Ectodermal cell (in vitro differentiated cells): ENCODE results near the gene SPOCD1.

ENCODE experiments used
- H3K27ac ChIP-seq: 2 replicates; pipeline ENCODE4 v1.7.0; 2013; ENCODE audit warnings: mild to moderate bottlenecking, low read depth, low read length; ENCODE audit not compliant: insufficient read depth, poor library complexity, severe bottlenecking
- H3K27me3 ChIP-seq: 2 replicates; pipeline ENCODE4 v1.7.0; 2013; ENCODE audit warnings: mild to moderate bottlenecking, low read length; ENCODE audit not compliant: insufficient read depth, control insufficient read depth, poor library complexity, severe bottlenecking
- H3K36me3 ChIP-seq: one replicate; pipeline ENCODE4 v1.7.0; 2013; ENCODE audit warnings: low read length; ENCODE audit not compliant: control insufficient read depth, insufficient read depth
- H3K4me1 ChIP-seq: one replicate; pipeline ENCODE4 v1.7.0; 2013; ENCODE audit warnings: low read length; ENCODE audit not compliant: control insufficient read depth, insufficient read depth
- H3K4me3 ChIP-seq: 2 replicates; pipeline ENCODE4 v1.7.0; 2013; ENCODE audit warnings: low read depth, low read length, control low read depth; ENCODE audit not compliant: insufficient read depth
- H3K9me3 ChIP-seq: 2 replicates; pipeline ENCODE4 v1.7.0; 2013; ENCODE audit warnings: mild to moderate bottlenecking, low read length, moderate library complexity; ENCODE audit not compliant: control insufficient read depth
- WGBS, 2 experiments: methylation state at CpG; one replicate each; pipeline ENCODE4 v1.1.7; 2013; ENCODE audit warnings: missing lambda C conversion rate in 2 of 2; 5-methylcytosine and 5-hydroxymethylcytosine counted together

SPOCD1 gene

DNA sequence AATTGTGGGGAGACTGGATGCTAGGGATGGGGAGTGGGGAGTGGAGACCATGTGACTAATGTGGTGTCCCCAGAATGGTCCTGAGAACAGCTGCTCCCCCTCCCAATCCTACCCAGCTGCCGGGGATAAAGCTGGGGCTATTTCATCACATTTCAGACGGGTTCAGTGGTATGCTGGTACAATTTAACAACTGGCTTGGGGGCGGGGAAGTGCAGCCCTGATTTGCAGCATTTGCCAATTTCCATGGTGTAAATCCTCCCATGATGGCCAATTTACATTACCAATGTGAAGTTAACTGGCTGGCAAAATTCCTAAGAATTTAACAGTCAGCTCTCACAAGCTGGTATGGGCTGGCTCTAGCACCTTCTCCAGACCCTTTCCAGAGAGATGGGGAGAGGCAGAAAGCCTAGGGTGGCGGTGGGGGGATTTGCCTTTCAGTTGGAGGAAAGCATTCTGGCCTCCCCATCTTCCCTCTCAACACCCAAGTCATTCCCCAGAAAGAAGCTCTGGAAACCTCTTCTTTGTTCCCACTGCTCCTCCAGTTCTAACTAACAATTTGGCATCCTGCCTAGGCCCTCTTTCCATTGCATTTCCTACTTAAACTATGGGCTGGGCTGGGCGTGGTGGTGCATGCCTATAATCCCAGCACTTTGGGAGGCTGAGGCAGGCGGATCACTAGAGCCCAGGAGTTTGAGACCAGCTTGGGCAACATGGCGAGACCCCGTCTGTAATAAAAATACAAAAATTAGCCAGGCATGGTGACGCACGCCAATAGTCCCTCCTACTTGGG lies 40.4 kb downstream of the SPOCD1 start:
- peaks cover 48% of the 10 kb centered on the region for H3K27me3 ChIP-seq
- no peaks in the 10 kb centered on the region for H3K9me3 ChIP-seq
- H3K4me3 ChIP-seq, result no peak overlapping the region
- H3K4me1 ChIP-seq, result peaks cover 14% of the 10 kb centered on the region
- H3K27ac ChIP-seq, result no peak overlapping the region
- H3K36me3 ChIP-seq, result no peaks in the 10 kb centered on the region
- 78 to 82% methylated on average over 10 of the region's 10 CpGs for WGBS, 2 experiments

DNA sequence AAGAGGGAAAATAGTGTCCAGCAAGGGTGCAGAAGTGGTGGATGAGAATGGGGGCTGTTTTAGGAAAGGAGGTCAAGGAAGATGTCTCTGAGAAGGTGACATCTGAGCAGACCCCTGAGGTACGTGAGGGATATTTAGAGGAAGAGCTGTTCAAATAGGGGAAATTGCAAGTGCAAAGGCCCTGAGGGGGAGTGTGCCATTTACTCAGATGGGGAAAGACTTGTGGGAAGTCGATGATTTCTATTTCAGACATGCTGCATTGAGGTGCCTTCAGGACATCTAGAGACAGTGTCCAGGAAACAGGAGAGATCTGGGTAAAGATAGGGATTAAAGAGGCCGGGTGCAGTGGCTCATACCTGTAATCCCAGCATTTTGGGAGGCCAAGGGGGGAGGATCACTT lies 41.3 kb downstream of the SPOCD1 start:
- H3K27me3 ChIP-seq, result peaks cover 50% of the 10 kb centered on the region

DNA sequence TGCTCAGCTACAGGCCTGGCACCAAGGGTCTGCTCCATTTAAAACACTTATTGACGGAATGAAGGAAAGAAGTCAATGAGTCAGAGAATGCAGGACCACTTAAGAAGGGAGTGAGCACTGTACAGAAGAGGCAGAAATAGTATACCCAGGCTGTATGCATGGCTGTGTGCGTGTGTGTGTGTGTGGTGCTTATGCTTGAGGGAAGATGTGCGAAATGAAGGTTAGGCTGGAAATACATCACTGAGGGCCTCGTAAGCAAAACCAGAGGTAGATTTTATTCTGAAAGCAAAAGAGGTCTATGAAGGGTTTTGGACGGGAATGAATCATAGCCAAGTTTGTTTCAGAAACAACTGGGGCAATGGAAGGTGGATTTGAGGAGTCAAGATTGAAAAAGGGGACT lies 42.0 kb downstream of the SPOCD1 start:
- Histone ChIP-seq H3K9me3 (no peaks in the 10 kb centered on the region), H3K36me3 (no peaks in the 10 kb centered on the region), H3K4me3 (no peak overlapping the region), H3K4me1 (peaks cover 23% of the 10 kb centered on the region), H3K27me3 (peaks cover 50% of the 10 kb centered on the region), H3K27ac (no peak overlapping the region)
- WGBS, 2 experiments, result 89 to 95% methylated on average over 5 of the region's 5 CpGs

More for the DNA sequence above, 41.3 kb downstream of the SPOCD1 start:
- H3K36me3 ChIP-seq, result no peaks in the 10 kb centered on the region
- WGBS, 2 experiments, result 90 to 92% methylated on average over 3 of the region's 3 CpGs
- peaks cover 23% of the 10 kb centered on the region for H3K4me1 ChIP-seq
- no peak overlapping the region for H3K4me3 ChIP-seq
- H3K27ac ChIP-seq, result no peak overlapping the region
- H3K9me3 ChIP-seq, result no peaks in the 10 kb centered on the region

GRCh38 chr1:31772669-31773248 lies 43.1 kb downstream of the SPOCD1 start:
- 30 to 33% methylated on average over 49 of the region's 49 CpGs for WGBS, 2 experiments
- H3K4me3 ChIP-seq, result no peak overlapping the region
- H3K27me3 ChIP-seq, result peaks cover 55% of the 10 kb centered on the region

DNA sequence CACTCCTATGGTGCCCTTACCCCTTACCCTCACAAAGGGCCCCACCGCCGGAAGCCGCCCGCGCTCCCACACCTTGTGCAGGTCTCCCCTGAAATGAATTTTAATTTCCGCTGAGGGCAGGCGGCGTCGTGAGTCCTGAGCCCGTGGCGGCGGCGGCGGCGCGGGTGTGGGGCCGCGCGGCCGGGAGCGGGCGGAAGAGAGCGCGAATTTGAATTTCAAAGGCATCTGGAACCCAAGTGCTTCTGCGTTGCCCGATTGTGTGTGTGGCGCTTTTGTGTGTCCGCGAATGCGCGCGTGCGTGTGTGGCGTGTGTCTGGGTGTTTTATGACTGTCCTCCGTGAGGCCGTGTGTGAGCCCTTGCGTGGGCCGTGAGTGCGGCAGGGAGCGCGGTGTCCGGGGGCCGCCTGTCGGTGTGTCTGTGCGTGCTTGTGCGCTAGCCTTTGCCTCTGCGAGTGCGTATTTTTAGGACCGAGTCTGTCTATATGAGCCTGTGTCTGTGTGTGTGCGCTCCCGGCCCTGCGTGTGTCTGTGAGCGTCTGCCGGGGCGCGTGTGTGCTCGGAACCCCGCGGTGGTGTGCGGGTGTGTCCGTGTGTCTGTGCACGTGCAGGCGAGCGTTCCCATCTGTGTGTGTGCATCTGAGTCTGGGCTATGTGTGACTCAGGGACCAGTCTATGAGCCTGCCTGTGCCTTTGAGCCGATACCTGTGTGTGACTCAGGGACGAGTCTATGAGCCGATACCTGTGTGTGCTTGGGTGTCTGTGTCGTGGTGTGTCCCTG lies 43.7 kb downstream of the SPOCD1 start:
- Histone ChIP-seq H3K27me3 (peaks cover 55% of the 10 kb centered on the region), H3K4me1 (peaks cover 28% of the 10 kb centered on the region), H3K9me3 (no peaks in the 10 kb centered on the region), H3K27ac (no peak overlapping the region), H3K4me3 (peak overlapping the region; percentile 27), H3K36me3 (no peaks in the 10 kb centered on the region)
- WGBS, 2 experiments, result 10 to 11% methylated on average over 68 of the region's 68 CpGs

More at GRCh38 chr1:31772669-31773248, 43.1 kb downstream of the SPOCD1 start:
- Histone ChIP-seq H3K36me3 (no peaks in the 10 kb centered on the region), H3K27ac (no peak overlapping the region), H3K4me1 (peaks cover 23% of the 10 kb centered on the region), H3K9me3 (no peaks in the 10 kb centered on the region)

- H3K9me3 ChIP-seq, result no peaks in the 10 kb centered on the region
- H3K27me3 ChIP-seq, result peaks cover 54% of the 10 kb centered on the region
- 53 to 57% methylated on average over 12 of the region's 12 CpGs for WGBS, 2 experiments
- H3K27ac ChIP-seq, result no peak overlapping the region
- peaks cover 43% of the 10 kb centered on the region for H3K4me1 ChIP-seq
- no peaks in the 10 kb centered on the region for H3K36me3 ChIP-seq
- H3K4me3 ChIP-seq, result no peak overlapping the region
Observed at GRCh38 chr1:31769720-31770390, 46.0 kb downstream of the SPOCD1 start.

- Histone ChIP-seq H3K4me1 (peaks cover 46% of the 10 kb centered on the region), H3K27me3 (peaks cover 52% of the 10 kb centered on the region), H3K27ac (no peak overlapping the region), H3K36me3 (no peaks in the 10 kb centered on the region), H3K4me3 (no peak overlapping the region), H3K9me3 (no peaks in the 10 kb centered on the region)
- 87 to 89% methylated on average over 5 of the region's 5 CpGs for WGBS, 2 experiments
Observed at GRCh38 chr1:31768939-31769704, 46.7 kb downstream of the SPOCD1 start.

DNA sequence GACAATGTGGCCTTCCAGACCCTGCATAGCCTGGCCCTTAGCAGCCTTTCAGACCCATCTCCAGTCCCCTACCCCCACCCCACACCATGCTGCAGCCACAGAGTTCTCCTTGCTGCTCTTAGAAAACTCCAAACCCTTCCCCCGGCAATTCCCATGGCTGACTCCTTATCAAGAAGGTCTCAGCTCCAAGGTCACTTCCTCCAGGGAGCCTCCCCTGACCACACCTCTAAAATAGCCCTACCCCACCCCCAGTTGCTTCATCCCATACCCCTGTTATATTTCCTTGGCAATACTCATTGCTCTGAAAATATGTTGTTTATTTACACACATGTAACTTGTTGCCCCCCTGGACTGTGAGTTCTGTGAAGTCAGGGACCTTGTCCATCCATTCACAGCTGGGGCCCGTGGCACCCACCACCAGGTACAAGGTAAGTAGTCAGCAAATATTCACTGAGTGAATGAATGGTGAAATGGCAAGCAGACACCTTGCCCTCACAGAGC lies 47.4 kb downstream of the SPOCD1 start:
- H3K4me1 ChIP-seq, result peaks cover 46% of the 10 kb centered on the region
- peaks cover 50% of the 10 kb centered on the region for H3K27me3 ChIP-seq
- H3K4me3 ChIP-seq, result no peak overlapping the region
- WGBS, 2 experiments, result 85 to 88% methylated on average over 2 of the region's 2 CpGs
- no peak overlapping the region for H3K27ac ChIP-seq
- no peaks in the 10 kb centered on the region for H3K9me3 ChIP-seq
- H3K36me3 ChIP-seq, result no peaks in the 10 kb centered on the region

DNA sequence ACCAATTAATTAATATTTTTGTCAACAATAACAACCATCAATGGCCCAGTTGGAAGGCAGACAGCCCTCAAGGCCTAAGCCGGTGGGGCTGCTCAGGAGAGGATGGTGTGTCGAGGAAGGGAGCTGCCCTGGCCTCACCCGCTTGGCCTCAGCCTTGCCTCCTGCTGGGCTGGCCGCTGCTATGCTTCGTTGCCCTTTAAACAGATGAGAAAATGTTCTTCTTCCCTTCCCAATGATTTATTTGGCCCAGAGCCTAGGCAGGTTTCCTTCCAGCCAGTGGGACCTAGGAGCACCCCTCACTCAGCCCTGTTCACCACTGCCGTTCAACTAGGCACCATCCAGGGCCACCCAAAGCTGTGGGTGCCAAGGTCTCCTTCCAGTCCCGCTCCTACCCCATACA lies 48.6 kb downstream of the SPOCD1 start:
- Histone ChIP-seq H3K27ac (no peak overlapping the region), H3K36me3 (no peaks in the 10 kb centered on the region), H3K4me1 (peaks cover 47% of the 10 kb centered on the region), H3K4me3 (no peak overlapping the region), H3K27me3 (peaks cover 50% of the 10 kb centered on the region), H3K9me3 (no peaks in the 10 kb centered on the region)
- WGBS, 2 experiments, result 66 to 69% methylated on average over 7 of the region's 7 CpGs
